ENCODE measurements around the gene CCDC154.
"Not testable (repeated sequence)": the region's sequence is repeated elsewhere in the genome, so short reads cannot be mapped to it uniquely, and the experiment has no call there.

CCDC154 gene

DNA sequence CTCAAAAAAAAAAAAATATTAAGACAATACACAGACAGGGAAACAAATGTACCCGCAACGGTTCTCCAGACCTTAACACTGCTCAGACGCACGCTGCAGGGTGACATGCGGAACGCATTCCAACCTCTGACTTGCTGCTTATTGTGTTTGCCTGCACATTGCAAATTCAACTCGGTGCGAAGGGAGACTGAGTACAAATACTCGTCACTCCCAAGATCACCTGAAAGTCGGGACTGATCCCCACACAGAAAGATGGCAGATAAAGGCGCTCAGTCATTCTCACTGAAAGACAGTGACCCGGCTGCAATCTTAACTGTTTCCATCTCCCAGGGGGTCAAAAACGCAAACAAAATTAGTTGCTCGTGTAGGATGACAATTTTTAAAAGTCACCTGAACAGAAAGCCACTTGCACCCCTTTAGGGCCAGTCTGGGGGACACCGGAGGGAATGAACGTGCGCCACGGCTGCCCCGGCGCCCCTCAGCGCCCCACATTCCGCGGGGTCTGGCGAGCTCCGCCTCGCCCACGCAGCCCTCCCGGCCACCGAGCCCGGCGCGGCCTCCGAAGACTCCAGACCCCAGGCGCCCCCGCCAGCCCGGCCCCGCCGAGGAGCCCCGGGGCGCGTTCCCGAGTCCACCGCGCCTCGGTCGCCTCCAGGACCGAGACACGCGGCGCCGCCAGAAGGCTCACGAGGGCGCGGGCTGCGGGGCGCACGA is 29.9 kb upstream of the CCDC154 start:
- DNase-seq (ENCODE audit: low read depth, low spot score), result no peak

DNA sequence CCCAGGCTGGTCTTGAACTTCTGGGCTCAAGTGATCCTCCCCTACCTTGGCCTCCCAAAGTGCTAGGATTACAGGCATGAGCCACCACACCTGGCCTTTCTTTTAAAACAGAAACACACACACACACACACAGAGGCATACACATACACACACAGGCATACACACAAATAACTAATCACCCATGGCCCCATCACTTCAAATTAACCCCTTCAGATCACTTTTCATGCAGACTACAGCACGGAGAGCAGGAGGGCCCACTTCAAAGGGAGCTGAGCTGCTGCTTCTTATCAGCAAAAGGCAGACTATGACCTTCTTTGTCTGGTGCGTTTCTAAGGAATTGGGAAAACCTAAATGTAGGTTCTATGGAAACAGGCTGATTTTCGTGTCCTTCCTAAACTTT is 28.6 kb upstream of the CCDC154 start:
- DNase-seq (ENCODE audit: low read depth, low spot score), result no peak

DNA sequence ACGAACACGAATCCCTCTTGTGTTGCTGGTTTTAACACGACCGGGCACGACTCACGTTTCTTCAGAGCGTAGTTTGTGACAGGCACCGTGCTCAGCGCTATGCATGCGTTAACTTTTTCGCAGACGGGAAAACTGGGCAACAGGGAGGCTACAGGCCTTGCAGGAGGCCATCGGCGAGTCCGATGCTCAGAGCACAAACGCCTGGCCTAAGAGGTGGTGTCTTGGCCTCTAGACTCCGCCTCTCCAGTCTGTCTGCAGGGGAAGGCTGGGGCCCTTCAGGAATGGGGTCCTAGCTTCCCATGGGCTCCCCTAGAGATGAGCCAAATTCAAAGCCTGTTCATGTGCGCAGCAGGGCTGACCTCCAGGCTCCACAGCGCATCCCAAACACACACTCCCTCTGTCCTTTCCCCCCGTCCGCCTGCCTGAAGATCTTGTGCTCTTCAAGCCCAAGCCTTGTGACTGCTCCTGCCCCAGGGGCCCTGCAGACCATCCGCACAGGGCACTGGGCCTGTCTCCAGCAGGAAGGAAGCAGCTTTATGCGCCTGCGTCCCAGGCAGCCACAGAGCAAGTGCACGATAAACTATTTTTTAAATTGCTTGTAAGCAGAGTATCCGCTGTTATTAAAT is 27.3 kb upstream of the CCDC154 start:
- no peak for DNase-seq (ENCODE audit: low read depth, low spot score)

DNA sequence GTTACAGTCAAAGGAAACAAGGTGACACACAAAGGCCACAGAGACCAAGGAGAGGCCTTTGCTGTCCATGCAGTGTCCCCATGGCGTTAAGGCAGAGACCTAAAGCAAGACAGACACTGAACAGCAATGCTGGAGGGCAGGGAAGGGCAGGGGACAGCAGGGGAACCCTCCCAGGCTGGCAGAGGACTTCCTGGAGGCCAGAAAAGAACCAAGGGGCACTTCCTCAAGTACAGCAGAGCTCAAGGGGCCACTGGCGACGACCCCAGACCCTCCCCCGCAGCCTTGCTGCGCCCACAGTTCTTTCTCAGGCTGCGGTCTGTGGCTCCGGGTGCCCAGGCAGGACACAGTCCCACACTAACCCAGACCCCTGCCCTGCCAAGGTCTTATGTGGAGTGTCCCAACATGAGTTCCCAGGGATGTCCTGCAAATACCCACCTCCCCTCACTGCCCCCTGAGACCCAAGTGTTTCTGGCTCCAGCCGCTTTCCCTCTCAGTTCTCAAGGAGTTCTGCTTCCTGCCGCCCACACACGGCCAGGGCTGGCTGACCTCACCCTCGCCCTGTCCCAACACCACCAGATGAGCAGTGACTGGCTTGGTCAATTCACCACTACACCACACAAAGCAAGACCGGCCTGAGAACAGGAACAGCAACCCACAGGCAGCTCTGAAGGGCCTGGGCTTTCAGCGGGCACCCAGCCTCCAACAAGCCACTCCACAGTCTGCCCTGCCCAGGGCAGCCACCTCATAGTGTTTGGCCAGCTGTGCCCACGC is 26.3 kb upstream of the CCDC154 start:
- no peak for DNase-seq (ENCODE audit: low read depth, low spot score)

DNA sequence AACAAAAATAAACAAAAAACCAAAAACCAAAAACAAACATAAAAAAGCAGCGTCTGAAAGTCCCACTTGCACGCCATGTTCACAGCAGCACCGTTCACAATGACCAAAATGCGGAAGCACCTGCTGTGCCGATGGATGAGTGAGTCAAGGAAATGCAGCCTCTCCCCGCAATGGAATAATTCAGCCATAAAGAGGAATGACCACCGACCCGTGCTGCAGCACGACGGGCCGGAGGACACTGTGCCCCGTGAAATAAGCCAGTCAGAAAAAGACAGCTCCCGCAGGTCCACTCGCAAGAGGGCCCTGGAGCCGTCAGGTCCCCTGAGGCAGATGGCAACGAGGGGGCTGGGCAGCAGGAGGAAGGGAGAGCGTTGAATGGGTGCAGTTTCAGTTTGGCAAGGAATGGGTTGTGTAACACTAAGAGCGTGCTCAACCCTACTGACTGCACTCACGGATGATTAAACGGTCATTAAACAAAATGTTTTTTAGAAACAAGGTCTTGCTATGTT is 25.4 kb upstream of the CCDC154 start:
- DNase-seq (ENCODE audit: low read depth, low spot score), result no peak

DNA sequence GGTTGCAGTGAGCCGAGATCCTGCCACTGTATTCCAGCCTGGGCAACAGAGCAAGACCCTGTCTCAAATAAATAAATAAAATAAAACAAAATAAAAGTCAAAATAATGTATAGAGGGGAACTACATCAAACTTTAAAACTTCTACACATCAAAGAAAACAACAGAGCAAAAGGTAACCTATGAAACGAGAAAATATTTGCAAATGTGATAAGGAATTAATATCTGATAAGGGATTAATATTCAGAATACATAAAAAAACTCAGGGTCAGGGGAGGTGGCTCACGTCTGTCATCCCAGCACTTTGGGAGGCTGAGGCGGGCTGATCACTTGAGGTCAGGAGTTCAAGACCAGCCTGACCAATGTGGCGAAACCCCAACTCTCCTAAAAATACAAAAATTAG is 24.8 kb upstream of the CCDC154 start:
- not testable (repeated sequence) for DNase-seq (ENCODE audit: low read depth, low spot score)

DNA sequence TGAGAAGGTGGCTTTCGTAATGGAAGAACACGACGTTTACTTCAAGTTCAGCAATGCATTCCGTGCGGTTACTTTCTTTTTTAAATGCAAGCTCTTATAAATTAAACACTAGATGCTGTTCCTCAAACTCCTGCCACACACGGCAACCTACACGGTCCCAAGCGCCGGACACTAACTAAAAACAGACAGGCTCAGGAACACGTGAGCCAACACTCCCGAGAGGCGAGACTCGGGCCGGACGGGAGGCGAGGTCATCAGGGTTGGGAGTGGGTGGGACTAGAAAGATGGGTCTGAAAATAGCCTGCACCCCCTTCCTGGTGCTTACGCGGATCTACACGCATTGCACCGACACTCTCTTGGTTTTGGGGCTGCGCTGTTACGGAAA is 24.1 kb upstream of the CCDC154 start:
- DNase-seq (ENCODE audit: low read depth, low spot score), result no peak

DNA sequence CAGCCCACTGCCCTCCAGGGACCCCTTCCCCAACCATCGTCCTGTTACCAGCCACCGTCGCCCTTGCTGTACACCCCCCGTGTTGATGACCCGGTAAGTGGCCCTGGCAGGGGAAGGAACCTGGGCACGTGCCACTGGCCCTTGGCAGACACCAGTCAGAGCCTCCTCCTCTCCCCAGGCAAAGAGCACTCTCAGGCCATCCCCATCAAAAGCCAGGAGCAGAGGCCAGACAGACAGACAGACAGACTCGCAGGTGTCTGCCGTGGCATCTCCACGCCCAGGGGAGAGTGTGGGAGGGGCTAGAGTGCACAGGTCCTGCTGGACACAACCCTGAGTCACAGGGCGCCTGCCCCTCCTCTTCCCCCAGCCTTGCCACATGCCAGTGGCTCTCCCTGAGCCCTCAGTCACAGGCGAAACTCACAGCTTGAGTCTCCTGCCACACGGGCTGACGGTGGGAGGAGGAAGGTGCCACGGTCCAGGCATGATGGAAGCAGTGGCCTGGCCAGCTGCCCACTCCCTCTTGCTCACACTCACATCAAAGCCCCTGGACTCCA is 22.7 kb upstream of the CCDC154 start:
- DNase-seq (ENCODE audit: low read depth, low spot score), result no peak

DNA sequence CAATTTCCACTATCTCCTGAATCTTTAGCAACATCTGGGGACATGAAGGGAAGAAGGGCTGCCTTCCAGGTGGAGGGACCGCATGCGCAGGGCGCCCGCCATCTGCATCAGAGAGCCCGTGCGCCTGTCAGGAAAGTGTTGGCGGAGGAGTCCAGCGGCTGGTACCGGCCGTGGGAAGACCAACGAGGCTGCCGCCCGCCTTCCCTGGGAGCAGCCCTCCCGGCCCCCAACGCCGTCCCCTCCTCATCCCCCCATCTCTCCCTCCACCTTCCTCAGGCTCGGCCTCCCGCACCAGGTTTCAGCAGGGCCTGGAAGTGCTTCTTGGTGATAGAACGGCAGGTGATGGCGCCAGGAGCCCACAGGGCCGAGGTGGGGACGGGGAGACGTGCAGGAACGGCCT is 21.7 kb upstream of the CCDC154 start:
- no peak for DNase-seq (ENCODE audit: low read depth, low spot score)

DNA sequence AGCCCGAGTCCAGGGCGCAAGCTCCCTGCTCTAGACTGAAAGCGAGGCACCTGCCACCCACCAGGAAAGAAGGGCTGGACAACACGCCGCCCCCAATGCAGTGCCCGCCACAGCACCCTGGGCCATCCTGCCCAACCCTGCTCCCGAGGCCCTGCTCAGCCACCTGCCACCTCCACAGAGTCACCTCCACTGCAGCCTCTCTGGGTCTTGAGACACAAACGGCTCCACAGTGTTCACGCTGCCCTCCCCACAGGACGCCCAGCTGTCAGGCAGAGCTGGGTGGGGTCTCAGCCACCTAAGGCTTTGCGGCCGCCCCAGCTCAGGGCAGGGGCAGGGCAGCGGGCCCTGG is 21.2 kb upstream of the CCDC154 start:
- no peak for DNase-seq (ENCODE audit: low read depth, low spot score)

DNA sequence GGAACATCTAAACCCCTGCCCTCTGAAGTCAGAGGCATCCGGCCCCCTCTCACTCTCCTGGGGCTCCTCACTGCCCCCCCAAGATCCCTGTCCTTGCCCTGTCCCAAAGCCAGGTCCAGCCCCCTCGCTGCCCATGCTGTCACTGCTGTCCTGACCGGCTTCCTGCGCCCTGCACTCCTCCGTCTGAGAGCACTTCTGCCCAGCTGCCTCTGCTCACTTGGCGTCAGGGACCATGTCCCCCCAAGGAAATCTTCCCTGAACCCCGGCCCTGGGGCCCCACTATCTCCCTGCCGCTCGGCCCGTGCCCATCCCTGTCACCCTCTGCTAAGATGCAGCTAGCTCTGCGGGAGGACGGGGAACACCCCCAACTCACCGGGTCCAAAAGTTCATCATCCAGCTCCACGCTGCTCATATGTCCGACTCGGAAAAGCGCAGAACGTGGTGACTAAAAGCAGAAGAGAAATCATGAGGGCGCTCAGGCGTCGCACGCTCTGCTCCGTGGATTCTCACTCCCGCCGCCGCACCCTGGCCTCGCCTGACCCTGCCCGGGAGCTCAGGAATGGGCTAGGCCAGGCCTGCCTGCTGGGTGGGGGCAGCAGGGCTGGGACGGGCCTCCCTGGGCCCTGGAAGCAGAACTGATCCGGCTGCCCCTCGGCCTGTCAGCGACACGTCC is 20.7 kb upstream of the CCDC154 start:
- no peak for DNase-seq (ENCODE audit: low read depth, low spot score)

DNA sequence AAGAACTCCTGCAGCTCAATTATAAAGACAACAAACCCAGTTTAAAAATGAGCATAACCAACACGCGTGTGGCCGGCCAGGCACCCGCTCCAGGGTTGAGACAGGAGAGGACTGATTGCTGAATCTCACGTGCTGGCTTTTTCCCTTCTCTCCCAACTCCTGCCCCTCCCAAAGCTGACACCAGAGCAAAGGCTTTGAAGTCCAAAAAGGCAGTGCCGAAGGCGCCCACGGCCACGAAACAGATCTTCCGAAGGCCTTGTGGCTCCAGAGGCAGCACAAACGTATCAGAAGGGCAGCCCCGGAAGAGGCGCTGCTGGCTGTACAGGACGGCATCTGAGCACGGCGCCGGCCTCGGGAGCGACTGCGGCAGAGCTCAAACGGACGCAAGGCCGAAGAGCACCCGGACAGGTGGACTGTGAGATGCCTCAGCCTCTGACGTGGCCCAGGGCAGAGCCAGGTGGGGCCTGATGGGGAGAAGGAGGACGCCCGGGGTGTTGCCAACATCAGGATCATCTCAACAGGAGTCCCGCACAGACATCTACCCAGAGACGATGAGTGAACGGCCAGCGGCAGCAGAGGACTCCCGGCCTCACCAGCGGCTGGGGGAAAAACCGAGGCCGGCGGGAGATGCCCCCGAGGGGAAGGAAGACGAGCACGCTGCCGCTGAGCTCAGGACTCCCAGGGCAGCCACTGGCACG is 20.0 kb upstream of the CCDC154 start:
- DNase-seq (ENCODE audit: low read depth, low spot score), result no peak

DNA sequence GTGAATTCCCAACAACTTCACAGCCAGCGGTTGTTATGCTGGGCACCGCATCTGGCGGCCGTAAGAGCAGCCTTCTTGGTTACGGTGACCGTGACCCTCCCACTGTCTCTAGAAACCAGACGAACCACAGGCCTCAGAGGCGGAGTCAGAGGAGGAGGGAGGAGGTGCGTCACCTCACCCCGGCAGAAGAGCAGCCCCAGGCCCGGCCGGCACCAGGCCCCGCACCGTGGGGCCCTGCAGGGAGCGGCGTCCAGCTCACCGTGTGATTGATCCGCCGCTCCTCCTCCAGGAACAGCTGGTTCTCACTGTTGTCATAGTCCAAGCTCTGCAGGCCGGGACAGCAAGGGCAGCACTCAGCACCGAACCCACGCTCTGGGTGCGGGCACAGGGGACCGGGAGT is 16.8 kb upstream of the CCDC154 start:
- DNase-seq (ENCODE audit: low read depth, low spot score), result no peak

DNA sequence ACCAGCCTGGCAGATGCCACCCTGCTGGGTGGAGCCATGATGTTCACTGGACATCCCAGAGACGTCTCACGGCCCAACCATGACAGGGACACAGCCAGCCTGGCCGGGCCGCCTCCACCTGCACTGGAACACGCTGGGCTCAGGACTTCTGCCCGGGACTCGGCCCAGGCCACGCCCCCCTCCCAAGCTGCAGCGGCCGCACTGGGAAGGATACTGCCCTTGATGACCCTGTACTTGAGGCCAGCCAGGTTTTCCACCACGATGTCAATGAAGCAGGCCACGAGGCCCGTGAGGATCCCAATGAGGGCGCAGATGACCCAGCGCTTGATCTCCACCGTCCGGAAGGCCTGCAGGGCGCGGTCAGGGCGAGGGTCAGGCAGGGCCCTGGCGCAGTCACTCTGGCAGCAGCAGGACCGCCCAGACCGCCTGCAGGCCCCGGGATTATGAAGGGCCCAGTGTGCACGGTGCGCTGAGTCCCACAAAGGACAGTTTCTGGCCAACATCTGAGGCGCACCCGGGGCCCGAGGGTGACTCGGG is 16.3 kb upstream of the CCDC154 start:
- DNase-seq (ENCODE audit: low read depth, low spot score), result no peak

DNA sequence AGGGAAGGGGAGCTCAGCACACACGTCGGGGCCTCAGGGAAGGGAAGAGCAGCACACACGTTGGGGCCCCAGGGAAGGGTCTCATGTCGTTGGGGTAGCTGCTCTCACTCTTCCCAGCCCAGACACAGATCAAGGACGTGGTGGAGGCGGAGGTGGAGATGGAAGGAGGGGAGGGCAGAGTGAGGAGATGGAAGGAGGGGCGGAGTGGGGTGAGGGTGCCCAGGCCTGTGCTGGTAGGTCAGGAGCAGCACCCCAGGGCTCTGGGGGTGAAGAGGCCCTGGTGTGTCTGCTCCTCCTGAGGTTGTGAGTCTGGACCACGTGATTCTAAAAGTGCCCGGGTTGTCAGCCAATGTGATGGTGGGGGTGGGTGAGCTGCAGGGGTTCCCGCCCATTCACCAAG is 15.6 kb upstream of the CCDC154 start:
- DNase-seq (ENCODE audit: low read depth, low spot score), result no peak

DNA sequence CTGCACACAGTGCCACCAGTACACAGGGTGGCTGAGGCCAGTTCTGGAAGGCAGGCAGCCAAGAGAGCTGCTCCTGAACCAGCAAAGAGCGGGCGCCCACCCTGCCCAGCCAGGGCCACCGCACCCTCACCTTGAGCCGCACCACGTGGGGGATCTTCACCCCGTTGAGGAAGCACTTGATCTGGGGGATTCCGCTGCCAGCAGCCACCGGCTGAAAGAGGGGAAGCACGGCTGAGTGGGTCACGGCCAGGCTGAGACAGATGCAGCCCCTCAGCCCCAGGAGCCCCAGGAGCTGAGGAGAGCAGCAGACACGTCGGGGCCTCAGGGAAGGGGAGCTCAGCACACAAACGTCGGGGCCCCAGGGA is 14.6 kb upstream of the CCDC154 start:
- no peak for DNase-seq (ENCODE audit: low read depth, low spot score)

DNA sequence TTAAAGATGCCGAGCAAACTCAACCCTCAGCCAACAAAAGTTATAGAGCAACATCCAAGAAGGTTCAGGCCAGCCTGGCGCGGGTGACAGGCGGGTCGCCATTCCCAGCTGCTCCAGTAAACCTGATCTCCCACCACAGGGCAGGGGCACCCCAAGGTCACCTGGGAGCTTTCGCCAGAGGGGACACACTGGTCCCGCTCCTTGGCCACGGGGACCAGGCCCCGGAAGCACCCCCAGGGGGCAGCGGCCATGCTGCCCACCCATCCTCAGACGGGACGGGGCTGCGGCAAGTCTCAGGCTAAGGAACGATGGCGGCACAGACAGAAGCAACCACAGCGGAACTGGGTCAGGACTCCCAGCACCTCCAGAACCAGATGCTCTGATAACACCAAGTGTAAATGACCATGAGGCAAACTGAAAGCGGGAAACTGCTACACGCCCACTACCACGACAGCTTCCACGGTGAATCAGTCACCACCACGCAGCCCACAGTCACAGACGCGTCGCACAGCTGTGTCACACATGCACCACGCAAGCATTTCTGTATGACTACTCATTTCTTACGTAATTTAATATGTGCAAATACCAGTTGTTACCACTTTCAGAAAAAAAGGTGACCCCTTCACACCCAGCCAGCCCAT is 14.1 kb upstream of the CCDC154 start:
- DNase-seq (ENCODE audit: low read depth, low spot score), result no peak

DNA sequence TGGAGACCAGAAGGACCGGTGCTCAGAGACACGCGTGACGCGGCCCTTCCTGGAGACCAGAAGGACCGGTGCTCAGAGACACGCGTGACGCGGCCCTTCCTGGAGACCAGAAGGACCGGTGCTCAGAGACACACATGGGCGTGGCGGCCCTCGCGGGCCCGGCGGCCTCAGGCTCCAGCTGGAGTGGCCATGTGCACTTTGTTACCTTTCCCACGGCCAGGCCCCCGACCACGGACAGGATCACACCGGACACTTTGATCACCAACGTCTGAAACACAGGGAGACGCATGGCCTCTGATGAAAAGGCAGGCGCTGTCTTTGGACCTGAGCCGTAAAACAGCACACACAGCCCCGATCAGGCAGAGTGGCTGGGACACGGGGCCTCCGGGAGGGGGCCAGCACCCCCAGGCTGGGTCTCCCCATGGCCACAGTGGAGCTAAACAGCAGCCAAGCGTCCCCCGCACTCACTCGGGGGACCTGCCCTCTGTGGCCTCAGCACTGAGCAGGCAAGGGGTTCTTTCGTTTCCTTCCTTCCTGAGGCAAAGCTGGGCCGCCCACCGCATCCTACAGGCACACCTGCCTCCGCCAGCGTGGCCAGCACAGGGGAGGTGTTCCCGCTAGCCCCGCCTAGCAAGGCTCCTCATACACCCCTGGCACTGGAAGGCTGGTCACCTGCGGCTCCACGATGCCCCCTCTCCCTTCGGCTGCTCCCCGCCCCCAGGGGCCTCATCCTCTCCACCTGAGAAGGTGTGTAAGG is 13.3 kb upstream of the CCDC154 start:
- no peak for DNase-seq (ENCODE audit: low read depth, low spot score)

DNA sequence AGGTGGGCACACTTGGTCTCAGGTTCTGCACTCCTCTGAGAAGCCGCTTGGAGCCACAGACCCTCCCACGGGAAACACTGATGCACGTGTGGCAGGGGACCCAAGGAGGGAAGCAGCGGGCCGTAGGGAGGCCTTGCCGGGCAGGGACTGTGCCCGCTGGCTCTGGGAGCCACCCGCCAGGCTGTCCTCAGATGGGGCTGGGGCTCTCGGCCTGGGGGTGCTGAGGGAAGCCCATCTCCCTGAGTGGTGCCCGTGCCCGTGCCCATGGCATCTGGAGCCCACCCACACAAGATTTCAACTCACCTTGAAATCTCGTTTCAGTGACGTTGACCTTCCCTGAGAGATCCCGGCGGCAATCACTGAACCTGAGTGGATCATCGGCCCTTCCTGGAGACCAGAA is 12.6 kb upstream of the CCDC154 start:
- no peak for DNase-seq (ENCODE audit: low read depth, low spot score)
